Gastroesophageal sphincter (tissue), 3 donors: ENCODE results near the gene NLGN1.

Experiments used
- EP300 ChIP-seq: sonication (generic); formaldehyde crosslinking; IDR thresholded peaks from one replicate; pipeline ENCODE4 v1.6.1; 2017; ENCODE audit warnings: antibody characterized with exemption, mild to moderate bottlenecking
- POLR2A ChIP-seq, 2 donors: fragments of 450-650 bp; IDR thresholded peaks; one replicate each; pipeline ENCODE4 v1.6.1; 2017; ENCODE audit warnings: antibody characterized with exemption in 2 of 2, mild to moderate bottlenecking in 2 of 2, moderate library complexity in 1 of 2
- TF ChIP-seq, protein P1 (sequence below), 4 experiments: fragments of 200-600 bp in 2 of 4; fragments of 450-650 bp in 2 of 4; sonication (generic) in 1 of 4; IDR thresholded peaks; one replicate each; pipeline ENCODE4 v1.5.1; 2017 to 2019; ENCODE audit warnings: antibody characterized with exemption in 4 of 4, mild to moderate bottlenecking in 2 of 4, moderate library complexity in 2 of 4

DNA sequence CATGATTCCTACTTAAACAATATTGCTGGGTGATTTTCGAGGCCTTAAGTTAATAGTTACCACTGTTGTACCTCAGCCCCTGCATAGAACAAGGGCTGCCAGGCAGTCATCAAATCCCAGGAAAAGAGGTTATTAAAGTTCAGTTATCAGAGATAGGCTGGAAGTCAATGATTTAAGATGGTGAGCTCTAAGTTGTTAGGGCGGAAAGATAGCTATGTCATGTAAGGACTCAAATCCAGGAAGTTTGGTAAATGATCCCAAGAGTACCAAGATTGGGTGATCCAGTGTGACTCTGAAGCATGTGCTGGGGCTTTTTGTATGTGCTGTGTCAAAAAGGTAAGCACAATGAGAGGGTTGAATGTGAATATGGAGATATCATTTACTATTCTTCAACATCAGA, 287.9 kb downstream of the NLGN1 start:
- no peak for TF ChIP-seq POLR2A (IDR thresholded peaks at IDR 0.05)
- TF ChIP-seq, protein P1, sequence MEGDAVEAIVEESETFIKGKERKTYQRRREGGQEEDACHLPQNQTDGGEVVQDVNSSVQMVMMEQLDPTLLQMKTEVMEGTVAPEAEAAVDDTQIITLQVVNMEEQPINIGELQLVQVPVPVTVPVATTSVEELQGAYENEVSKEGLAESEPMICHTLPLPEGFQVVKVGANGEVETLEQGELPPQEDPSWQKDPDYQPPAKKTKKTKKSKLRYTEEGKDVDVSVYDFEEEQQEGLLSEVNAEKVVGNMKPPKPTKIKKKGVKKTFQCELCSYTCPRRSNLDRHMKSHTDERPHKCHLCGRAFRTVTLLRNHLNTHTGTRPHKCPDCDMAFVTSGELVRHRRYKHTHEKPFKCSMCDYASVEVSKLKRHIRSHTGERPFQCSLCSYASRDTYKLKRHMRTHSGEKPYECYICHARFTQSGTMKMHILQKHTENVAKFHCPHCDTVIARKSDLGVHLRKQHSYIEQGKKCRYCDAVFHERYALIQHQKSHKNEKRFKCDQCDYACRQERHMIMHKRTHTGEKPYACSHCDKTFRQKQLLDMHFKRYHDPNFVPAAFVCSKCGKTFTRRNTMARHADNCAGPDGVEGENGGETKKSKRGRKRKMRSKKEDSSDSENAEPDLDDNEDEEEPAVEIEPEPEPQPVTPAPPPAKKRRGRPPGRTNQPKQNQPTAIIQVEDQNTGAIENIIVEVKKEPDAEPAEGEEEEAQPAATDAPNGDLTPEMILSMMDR (IDR thresholded peaks at IDR 0.05), result no peak
- no peak for TF ChIP-seq EP300
